GM19372 (cell line): Measurements from ENCODE around the gene NTHL1.

ENCODE experiments used
- ATAC-seq: cut with Tn5 transposase; IDR thresholded peaks from one replicate; pipeline ENCODE4 v1.9.1; 2021; ENCODE audit warnings: mild to moderate bottlenecking, low read depth, moderate library complexity; ENCODE audit not compliant: unreplicated experiment

Gene NTHL1

DNA sequence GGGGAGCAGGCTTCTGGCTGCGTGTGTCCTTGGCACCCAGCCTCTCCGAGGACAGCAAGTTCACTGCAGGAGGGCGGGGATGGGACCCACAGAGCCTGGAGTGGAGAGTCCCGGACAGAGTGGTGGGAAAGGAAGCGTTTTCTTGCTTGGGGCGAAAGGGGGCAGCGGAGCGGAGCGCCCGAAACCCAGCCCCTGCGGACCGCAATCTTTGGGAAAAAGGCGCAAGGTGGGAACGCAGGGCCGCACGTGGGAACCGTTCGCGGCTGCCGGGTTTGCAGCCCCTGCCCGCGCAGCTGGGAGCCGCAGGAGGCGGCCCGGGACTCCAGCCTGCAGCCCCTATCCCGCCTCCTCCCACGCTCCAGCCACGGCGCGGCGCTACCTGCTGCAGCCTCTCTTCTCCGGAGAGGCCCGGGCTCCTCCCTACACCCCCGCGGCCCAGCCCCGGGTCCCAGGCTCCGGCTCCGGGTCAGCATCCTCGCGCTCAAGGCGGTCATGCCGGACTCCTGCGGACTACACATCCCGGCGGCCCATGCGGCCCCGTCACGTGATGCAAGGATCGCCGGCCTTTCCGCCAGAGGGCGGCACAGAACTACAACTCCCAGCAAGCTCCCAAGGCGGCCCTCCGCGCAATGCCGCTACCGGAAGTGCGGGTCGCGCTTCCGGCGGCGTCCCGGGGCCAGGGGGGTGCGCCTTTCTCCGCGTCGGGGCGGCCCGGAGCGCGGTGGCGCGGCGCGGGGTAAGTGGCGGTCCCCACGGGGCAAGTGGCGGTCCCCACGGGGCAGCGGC lies at the start of gene NTHL1, which contains the start of gene TSC2:
Gene NTHL1 (minus strand): TSS at position 505 of the 786 bp plus-strand sequence. CDS start 11 bp downstream, at position 494.
Gene TSC2 (plus strand): TSS at position 656 of the 786 bp plus-strand sequence. CDS start 631 bp downstream, outside the sequence.
- peak; percentile 90 for ATAC-seq

DNA sequence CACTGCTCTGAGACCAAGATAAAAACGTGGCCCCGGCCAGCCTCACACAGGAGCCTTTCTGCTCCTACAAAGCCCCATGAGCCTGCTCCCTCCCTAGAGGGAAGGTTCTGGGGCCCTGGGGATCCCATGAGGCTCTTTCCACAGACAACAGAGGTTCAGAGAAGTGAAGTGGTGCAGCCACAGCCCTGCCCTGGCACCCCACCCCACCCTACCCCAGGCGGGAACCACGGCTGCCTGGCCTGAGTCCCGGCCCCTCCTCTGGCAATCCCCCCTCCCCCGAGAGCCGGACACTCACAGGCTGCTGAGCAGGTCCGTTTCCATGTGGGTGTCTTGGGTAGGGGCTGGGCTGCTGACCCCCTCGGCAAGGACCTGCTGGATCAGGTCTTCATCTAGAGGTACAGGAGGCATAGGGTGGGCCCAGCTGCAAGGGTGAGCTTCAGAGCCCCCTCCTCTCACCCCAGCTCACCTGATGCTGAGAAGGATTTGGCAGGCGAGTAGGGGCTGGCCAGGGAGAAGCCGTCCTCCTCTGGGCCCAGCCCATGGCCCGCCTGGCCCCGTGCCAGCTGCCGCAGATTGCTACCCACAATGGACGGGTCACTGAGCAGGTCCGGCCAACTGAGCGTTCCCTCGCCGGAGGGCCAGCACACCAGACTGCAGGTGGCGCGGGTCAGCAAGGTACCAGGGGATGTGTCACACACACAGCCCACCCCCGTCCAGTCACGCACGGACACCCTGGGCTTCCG lies 49.4 kb upstream of the NTHL1 start:
- ATAC-seq: no peak

DNA sequence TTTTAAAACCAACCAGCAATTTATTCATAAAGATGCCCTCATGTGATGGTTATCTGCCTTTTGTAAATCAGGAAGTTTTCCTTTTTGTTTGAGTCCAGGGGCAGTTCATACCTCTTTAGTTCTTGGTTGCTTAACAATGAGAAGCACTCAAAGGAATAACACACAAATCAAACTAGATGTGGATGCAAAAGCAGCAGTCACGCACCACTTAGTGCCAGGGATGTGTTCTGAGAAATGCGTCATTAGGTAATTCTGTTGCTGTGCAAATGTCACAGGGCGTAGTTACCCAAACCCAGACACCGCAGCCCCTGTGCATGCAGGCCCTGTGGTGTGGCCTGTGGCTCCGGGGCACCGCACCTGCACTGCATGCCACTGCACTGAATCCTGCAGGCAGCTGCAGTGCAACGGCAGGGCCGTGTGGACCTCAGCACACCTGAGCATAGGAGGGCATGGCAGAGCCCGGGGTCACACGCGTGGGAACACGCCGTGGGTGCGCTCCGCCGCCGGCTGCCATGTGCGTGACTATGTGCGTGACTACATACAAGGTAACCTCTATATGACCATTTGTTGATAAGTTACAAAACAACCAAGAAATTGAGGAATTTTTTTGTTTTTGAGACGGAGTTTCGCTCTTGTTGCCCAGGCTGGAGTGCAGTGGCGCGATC lies 48.4 kb upstream of the NTHL1 start:
- ATAC-seq: no peak

DNA sequence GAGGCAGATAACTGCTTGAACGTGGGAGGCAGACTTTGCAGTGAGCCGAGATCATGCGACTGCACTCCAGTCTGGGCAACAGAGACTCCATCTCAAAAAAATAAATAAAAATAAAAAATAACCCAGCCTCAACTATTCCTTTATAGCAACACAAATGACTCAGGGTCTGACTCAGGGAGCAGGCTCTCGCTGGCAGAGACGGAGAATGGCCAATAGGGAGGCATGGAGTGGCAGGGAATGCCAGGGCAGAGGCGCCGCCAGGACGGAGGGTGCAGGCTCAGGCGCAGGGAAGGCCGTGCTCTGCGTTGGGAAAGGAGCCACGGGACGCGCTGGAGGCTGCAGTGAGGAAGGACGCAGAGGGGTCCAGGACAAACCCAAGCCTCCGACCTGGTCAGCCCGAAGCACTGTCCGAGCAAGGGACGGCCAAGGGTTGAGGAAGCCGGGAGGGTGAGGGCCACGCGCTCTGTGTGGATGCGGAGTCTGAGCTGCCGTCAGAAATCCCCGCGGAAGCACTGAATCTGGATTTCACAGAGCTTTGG lies 47.8 kb upstream of the NTHL1 start:
- no peak for ATAC-seq

DNA sequence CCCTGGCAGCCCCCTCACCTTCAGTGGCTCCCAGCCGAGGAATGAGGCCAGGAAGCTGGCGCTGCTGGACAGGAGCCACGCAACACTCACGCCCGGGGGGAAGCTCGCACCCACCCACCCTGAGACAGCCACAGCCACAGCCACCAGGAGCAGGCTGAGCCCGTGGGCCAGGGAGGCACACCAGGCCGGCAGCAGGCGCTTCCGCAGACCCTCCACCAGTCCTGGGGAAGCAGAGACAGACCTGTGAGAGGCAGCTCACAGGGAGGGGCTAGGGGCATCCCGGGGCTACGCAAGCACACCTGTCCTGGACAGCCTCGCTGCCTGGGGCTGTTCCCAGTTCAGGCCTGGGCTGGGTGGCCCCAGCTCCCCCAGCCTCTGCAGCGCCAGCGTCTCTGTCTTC lies 46.2 kb upstream of the NTHL1 start:
- ATAC-seq: no peak

DNA sequence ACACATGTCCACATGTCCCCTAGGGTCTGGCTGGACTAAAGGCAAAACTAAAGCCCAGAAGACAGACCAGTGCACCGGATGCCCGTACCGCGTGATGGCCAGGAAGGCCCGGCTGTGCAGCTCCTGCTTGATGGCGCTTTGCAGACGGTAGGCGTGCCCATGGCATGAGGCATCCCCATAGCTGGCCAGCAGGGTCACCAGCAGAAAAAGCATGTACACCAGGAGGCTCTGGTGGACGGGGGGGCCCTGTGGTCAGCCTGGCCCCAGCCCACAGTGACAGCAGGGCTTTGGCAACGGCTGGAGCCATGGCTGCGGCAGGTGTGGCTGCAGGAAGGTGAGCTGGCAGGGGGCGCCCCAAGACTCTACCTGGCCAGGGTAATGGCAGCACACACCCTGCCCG lies 45.2 kb upstream of the NTHL1 start:
- ATAC-seq: no peak

DNA sequence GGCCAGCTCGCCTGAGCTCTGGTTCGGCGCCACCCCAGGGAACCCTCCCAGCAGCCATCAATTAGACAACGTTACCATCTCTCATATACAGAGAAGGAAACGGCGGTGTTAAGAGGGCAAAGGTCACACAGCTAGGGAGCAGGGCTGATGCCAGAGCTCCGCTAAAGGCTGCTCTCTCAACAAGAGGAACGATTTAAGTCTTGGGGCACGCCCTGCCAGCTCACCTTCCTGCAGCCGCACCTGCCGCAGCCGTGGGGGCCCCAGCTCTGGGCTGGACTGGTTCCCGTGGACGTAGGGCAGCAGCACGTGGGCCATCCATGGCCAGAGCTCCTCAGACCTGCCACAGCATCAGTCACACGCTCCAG lies 44.6 kb upstream of the NTHL1 start:
- no peak for ATAC-seq

DNA sequence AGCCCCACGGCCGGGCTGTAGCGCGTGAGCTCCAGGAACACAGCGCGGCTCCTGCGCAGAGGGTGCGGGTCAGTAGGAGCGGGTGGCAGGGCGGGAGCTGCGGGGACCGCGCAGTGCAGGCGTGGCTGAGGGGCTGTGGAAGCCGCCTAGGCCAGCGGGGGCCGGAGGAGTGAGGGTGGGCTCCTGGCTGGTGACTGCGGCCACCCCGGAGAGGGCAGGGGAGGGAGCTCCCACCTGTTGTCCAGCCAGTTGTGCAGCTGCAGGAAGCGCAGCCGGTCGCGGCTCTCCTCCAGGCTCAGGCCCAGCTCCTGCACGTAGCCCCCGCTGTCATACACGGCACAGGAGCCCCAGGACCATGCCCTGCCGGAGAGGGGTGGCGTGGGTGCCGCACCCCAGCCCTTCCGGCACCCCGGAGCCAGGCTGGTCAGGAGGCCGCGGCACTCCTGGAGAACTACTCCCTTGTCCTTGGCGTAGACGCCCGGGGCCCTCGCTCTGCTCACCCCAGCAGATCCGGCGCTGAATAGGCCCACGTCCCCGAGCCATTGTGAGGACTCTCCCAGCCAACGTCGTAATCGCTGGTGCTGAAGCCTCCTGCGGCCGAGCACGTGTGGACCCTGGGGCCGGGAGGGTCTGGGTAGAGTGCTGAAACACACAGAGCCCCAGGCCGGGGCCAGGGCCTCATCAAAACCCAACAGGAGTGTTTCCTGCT lies 44.1 kb upstream of the NTHL1 start:
- no peak for ATAC-seq

DNA sequence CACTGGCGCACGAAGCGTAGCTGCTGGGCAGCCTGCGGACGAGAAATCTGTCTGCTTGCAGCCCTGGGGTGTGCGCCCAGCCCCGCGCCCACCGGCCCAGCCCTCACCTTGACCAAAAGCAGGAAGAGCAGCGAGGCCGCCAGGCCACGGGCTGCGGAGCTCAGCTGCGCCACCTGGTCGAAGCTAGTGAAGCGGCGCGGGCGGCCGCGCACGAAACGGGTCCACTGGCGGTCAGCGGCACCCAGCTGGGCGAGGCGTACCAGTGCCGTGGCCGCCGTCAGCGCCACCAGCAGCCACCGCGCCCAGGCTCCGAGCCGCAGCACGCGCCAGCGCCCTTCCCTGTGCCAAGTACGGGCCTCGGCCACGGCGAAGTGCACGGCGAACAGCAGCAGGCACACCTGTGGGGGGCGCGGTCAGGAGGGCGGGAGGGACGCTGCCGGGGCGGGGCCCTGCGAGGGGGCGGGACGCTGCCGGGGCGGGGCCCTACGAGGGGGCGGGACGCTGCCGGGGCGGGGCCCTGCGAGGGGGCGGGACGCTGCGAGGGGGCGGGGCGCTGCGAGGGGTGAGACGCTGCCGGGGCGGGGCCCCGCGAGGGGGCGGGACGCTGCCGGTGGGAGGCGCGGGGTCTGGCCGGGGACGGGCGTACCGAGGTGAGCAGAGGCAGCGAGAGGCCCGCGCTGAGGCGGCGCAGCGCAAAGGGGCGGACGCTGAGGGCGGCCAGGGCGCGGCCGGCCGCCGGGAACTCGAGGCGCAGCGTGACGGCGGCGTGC lies 43.3 kb upstream of the NTHL1 start:
- ATAC-seq: no peak

DNA sequence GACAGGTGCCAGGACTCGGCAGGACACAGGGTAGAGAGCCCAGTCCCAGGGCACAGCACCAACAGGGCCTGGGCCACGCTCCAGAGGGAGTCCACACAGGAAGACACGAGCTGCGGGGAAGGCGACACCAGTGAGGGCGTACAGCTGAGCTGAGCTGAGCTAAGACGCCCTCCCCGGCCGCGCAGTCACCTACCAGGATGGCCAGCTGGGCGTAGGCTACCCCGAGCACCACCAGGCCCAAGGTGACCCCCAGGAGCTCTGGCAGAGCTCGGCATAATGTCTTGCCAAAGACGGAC lies 42.8 kb upstream of the NTHL1 start:
- ATAC-seq: no peak

DNA sequence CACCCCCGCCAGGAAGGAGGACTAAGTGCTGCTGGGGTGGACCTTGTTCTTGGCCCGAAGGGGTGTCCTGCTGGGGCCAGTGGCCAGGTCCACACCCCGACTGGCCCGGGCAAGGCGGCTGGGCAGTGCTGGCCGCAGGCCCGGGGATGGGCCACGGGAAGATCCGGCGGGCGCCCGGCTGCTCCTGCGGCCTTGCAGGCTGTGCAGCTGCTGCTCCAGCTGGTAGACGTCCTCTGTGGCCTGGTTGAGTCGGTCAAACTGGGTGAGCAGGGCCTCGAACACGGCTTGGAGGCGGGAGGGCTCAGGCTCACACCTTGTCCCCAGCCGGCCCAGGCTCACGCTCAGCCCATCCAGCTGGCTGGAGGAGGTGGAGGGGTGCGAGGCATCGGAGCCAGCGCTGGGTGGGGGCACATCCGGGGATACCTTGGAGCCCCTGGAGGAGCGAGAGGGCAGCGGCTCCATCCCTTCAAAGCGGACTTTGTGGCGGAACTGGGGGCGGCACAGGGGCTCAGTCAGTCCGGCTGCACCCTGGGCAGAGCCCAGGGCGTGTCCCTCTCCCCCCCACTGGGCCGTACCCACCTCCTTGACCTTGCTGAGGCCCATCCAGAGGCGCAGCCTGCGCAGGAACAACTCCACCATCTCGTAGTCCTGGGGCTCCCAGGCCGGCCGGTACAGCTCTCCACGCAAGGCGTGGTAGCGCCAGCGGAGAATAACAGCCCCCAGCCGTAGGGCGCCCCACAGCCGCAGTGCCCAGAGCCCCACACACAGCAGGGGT lies 42.3 kb upstream of the NTHL1 start:
- no peak for ATAC-seq

DNA sequence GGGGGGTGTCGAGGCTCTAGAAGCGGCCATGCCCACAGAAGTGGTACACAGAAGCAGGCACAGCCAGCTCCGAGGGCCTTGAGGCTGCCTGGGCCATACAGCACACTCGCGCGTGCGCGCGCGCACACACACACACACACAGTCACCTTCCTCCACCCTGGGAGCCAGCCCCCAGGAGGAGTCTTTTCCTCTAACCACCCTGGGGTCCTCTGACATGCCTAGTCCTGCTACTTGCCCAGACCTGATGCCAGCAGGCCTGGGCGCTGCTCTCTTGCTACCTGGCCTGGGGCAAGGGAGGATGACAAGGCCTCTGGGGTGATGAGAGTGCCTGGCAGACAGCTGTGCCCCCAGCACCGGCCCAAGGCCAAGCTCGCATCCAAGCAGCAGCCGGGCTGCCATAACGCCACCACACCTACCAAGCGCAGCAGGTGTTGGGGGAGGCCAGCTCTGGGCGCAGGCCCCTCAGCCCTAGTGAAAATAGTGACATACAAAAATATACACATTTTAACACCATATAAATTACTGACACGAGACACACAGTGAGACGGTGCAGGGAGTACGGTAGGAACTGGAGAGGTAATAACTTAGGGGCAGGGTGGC lies 41.2 kb upstream of the NTHL1 start:
- no peak for ATAC-seq

DNA sequence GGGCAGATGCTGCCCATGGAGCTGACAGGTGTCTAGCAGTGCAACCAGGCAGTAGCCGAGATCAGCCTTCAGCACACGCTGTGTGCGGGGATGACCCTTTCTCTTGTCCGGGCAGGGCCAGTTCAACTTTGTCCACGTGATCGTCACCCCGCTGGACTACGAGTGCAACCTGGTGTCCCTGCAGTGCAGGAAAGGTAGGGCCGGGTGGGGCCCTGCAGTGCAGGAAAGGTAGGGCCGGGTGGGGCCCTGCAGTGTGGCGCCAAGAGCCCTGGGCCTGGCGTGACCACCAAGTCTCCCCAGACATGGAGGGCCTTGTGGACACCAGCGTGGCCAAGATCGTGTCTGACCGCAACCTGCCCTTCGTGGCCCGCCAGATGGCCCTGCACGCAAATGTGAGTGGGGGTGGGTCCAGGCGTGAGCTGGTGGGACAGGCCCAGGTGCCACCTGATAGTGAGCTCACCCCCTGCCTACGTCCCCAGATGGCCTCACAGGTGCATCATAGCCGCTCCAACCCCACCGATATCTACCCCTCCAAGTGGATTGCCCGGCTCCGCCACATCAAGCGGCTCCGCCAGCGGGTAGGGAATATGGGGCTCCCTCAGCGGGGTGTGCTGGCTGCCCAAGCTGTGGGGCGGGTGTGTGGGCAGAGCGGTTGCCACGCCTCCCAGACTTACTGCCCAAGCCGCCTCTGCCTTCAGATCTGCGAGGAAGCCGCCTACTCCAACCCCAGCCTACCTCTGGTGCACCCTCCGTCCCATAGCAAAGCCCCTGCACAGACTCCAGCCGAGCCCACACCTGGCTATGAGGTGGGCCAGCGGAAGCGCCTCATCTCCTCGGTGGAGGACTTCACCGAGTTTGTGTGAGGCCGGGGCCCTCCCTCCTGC lies 40.4 kb upstream of the NTHL1 start:
- ATAC-seq: no peak

DNA sequence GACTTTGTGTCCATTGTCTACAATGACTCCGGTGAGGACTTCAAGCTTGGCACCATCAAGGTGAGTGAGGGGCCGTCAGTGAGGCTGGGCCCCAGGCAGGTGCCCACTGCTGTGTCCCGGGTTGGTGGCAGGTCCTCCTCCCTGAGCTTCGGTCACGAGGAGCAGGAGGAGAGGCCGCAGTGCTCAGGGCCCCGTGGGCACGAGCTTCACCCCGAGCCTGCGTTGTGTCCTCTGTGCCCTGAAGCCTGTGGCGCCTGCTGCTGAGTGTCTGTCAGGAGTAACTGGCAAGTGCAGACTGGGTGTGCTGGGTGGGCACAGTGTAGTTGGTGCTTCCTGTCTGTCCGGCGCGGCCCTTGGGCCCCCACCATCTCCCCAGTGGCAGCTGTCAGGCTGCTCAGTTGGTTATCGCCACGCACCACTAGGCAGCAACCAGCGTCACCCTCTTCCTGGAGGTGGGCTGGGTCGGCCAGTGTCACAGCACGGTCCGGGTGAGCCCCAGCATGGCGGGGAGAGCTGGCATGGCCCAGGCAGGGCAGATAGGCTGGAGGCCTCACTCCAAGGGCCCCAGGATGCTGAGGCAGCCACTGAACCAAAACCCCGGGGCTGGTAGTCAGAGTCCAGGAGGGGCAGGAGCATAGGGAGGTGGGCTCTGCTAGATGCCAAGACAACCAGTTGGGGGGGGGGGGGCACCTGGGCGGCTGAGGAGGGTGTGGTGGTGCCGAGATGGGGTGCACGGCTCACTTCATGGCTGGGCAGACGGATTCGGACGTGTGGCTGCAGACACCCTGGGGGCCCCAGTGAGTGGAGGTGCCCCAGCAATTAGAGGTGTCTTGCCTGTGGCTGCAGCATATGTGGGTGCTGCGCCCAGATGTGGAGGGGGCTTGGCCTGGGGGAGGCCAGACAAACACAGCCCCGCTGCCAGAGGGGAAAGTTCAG lies 39.4 kb upstream of the NTHL1 start:
- ATAC-seq: no peak

DNA sequence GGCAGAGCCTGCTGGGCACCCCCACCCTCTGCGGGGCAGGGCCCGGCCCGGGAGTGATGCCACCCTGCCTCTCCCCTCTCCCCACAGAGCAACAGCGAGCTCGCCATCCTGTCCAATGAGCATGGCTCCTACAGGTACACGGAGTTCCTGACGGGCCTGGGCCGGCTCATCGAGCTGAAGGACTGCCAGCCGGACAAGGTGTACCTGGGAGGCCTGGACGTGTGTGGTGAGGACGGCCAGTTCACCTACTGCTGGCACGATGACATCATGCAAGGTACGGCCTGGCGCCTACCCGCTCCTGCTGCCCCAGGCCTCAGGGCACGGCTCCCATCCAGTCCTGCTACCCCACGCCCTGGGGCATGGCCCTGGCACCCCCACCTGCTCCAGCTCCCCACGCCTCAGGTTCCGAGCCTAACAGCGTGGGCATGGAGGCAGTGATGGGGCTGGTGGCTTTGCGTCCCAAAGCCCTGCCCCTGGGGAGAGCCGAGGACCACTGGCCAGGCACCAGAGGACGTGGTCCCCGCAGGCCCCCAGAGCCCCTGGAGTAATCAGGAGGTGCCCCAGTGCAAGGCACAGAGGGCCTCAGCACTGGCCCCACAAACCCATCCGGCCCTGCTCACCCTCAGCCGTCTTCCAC lies 38.6 kb upstream of the NTHL1 start:
- ATAC-seq: no peak

DNA sequence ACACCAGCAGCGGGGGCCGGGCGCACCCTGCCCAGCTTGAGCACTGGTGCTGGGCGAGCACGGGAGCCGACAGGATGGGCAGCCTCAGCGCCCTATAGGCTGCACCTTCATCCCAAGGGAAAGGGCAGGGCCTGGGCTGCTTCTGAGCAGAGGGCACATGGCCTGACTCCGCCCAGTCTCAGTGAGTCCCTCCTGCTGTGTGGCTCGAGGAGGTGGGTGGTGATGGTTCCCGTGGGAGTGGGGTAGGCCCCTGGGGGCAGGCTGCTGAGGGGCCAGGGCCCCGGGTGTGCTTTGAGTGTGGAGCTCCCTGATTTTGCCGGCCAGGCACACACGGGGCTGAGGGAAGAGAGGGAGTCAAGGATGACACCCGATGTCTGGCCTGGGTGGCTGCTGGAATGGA lies 38.0 kb upstream of the NTHL1 start:
- no peak for ATAC-seq
